Measurements from ENCODE around the gene THBD.

THBD gene

DNA sequence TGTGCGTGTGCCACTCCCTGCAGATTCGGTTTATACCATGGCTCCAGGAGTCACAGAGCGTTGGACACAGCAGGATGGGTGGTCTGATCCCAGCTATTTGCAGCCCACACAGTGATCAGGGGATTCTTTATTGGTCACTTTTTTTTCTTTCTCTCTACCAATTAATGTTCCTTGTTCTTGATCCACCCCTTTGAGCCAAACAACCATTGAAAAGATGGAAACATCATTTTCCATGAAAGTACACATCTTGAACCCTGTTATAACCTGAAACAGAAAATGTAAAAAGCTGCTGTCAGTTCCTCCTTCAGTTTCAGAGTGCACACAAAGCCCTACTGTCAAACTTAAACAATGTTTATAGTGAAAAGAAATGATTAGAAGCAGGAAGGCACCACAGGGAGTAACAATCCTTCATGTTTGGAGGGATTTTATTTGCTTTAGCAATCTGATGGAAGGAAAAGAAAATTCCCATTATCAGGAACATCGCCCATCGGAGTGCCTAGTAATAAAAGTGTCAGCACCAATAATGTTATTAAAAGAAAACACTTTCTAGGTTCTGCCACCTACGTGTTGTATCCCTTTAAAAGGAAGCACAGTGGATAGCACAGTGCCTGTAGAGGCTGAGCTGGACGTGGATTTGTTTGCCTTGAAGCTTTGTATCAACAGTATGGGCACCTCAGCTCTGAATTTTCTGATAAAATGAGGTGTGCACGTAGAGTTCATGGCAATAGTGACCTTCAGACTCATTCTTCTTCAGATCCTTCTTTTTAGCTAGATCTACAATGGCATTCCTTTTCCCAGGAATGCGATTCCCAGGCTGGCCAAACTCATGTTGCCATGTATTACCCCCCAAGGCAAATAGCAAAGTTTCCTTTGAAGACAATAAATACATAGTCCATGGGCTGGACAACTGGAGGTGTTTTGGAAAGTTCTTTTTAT, 16.1 kb upstream of the THBD start:
- H3K36me3 ChIP-seq = no peaks in the 10 kb centered on the region
- H3K27ac ChIP-seq = no peak overlapping the region
- TF ChIP-seq, protein P1, sequence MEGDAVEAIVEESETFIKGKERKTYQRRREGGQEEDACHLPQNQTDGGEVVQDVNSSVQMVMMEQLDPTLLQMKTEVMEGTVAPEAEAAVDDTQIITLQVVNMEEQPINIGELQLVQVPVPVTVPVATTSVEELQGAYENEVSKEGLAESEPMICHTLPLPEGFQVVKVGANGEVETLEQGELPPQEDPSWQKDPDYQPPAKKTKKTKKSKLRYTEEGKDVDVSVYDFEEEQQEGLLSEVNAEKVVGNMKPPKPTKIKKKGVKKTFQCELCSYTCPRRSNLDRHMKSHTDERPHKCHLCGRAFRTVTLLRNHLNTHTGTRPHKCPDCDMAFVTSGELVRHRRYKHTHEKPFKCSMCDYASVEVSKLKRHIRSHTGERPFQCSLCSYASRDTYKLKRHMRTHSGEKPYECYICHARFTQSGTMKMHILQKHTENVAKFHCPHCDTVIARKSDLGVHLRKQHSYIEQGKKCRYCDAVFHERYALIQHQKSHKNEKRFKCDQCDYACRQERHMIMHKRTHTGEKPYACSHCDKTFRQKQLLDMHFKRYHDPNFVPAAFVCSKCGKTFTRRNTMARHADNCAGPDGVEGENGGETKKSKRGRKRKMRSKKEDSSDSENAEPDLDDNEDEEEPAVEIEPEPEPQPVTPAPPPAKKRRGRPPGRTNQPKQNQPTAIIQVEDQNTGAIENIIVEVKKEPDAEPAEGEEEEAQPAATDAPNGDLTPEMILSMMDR (IDR thresholded peaks at IDR 0.05) = no peak
- no peaks in the 10 kb centered on the region for H3K9me3 ChIP-seq
- no peak overlapping the region for H3K4me3 ChIP-seq (ENCODE audit: low read depth in 1 of 2, low read length in 1 of 2)
- H3K4me1 ChIP-seq (ENCODE audit: control insufficient read depth in 1 of 2, insufficient read depth in 1 of 2, low read depth in 1 of 2, low read length in 1 of 2) = no peaks in the 10 kb centered on the region
- no peaks in the 10 kb centered on the region for H3K27me3 ChIP-seq

GRCh38 chr20:23063581-23063980, 14.1 kb upstream of the THBD start:
- H3K4me1 ChIP-seq (ENCODE audit: control insufficient read depth in 1 of 2, insufficient read depth in 1 of 2, low read depth in 1 of 2, low read length in 1 of 2) = no peaks in the 10 kb centered on the region
- no peaks in the 10 kb centered on the region for H3K36me3 ChIP-seq
- no peak overlapping the region for H3K27ac ChIP-seq
- no peak overlapping the region for H3K4me3 ChIP-seq (ENCODE audit: low read depth in 1 of 2, low read length in 1 of 2)
- no peaks in the 10 kb centered on the region for H3K27me3 ChIP-seq
- TF ChIP-seq, protein P1 (IDR thresholded peaks at IDR 0.05) = no peak
- H3K9me3 ChIP-seq = no peaks in the 10 kb centered on the region

DNA sequence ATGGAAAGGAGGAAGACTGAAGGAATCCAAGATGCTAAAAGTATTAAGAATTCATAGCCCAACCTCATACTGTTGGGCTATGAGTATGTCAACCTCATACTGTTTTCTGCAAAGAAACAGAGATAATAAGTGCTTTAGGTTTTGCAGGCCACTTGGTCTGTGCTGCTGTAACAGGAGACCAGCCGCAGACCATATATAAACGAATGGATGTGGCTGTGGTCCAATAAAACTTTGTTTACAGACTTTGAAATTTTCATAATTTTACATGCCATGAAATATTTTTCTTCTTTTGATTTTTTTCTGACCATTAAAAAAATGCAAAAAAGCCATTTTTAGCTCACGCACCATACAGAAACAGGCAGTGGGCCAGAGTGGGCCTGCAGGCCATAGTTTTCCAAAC, 13.7 kb upstream of the THBD start:
- Histone ChIP-seq H3K9me3 (no peaks in the 10 kb centered on the region), H3K27ac (no peak overlapping the region), H3K36me3 (no peaks in the 10 kb centered on the region), H3K4me3 (ENCODE audit: low read depth in 1 of 2, low read length in 1 of 2) (no peak overlapping the region), H3K4me1 (ENCODE audit: control insufficient read depth in 1 of 2, insufficient read depth in 1 of 2, low read depth in 1 of 2, low read length in 1 of 2) (no peaks in the 10 kb centered on the region), H3K27me3 (no peaks in the 10 kb centered on the region)
- TF ChIP-seq, protein P1 (IDR thresholded peaks at IDR 0.05) = no peak

DNA sequence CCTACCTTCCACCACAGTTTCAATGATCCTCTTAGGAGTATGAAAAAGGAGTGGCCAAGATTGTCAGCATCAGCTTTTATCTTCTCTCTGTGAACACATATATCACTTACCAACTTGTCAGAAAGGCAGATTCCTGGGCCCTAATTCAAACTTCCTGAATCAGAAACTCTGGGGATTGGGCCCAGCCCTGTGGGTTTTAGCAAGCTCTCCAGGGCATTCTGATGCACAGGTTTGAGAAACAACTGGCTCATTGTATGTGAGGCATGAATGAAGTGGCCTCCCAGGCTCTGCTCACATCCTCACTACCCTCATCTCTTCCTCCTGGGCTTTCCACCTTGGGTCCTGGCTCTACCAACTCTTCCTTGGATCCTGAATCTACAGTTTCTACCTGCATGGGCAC, 13.2 kb upstream of the THBD start:
- Histone ChIP-seq H3K4me3 (ENCODE audit: low read depth in 1 of 2, low read length in 1 of 2) (no peak overlapping the region), H3K27ac (no peak overlapping the region), H3K9me3 (no peaks in the 10 kb centered on the region), H3K4me1 (ENCODE audit: control insufficient read depth in 1 of 2, insufficient read depth in 1 of 2, low read depth in 1 of 2, low read length in 1 of 2) (no peaks in the 10 kb centered on the region), H3K27me3 (no peaks in the 10 kb centered on the region), H3K36me3 (no peaks in the 10 kb centered on the region)
- TF ChIP-seq, protein P1 (IDR thresholded peaks at IDR 0.05) = no peak

DNA sequence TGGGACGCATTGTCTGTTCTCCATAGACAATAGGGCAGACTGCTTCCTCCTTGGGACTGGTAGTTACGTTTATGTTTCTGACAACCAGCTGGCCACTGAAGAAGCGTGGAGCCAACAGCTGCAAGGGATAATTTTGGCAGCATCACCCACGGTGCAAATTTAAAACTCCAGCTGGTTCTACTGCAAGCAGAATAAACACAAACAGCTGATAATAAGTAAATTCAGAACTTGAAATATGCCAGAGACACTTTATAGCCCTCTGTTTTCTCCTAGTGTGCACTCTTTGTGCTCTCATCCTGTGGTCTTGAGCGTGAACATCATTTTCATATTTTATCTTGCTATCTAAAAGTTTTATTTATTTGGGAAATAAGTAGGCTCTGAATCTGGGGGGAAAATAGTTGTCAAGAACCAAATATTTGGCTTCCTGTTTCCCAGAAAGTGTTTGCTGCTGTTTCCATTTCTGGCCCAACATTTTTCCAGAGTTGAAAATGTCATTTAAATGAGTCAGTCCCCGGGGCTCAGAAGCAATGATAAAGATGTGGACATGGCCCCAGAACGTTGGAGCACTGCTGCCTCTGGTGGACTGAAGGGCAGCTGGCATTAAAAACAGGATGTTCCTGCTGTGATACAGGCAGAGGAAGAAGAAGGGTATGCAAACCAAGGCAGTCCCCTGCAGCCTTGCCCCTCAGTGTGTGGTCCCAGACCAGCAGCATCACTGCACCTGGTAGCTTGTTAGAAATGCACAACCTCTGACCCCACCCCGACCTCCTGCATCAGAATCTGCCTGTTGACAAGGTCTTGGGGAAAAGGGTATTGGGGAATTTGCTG, 12.5 kb upstream of the THBD start:
- Histone ChIP-seq H3K4me1 (ENCODE audit: control insufficient read depth in 1 of 2, insufficient read depth in 1 of 2, low read depth in 1 of 2, low read length in 1 of 2) (no peaks in the 10 kb centered on the region), H3K27me3 (no peaks in the 10 kb centered on the region), H3K27ac (no peak overlapping the region), H3K4me3 (ENCODE audit: low read depth in 1 of 2, low read length in 1 of 2) (no peak overlapping the region), H3K36me3 (no peaks in the 10 kb centered on the region), H3K9me3 (no peaks in the 10 kb centered on the region)
- TF ChIP-seq, protein P1 (IDR thresholded peaks at IDR 0.05) = peak; percentile 22

All from neutrophil (primary cell).